CD4-positive, alpha-beta T cell (primary cell): ENCODE data around the gene FCRL6. TPM values are rescaled to one million over a fixed set of nuclear protein-coding genes. Genes with fewer than 3 reads are reported as not detected.

Source experiments
- ATAC-seq: fragments of 200-7000 bp; cut with Tn5 transposase; one replicate; pipeline ENCODE4 v1.10.0; 2022; ENCODE audit warnings: mild to moderate bottlenecking; ENCODE audit not compliant: poor library complexity
- CTCF ChIA-PET: fragments of 350-600 bp; sonication (Branson Sonifier 250); formaldehyde crosslinking; loops from one replicate; lab custom pipeline; 2021; ENCODE audit warnings: antibody characterized with exemption, inconsistent platforms; lab: Charles Lee
- POLR2A ChIA-PET: fragments of 350-600 bp; sonication (Branson Sonifier 250); formaldehyde crosslinking; loops from one replicate; lab custom pipeline; 2021; ENCODE audit warnings: antibody characterized with exemption, inconsistent platforms; lab: Charles Lee
- DNase-seq, 14 experiments: peaks; one replicate each; pipeline ENCODE4 v3.0.0-alpha.2; 2013 to 2020; ENCODE audit warnings: mixed read lengths in 2 of 14
- H3K27ac ChIP-seq, 2 donors: one replicate each; pipeline versions ENCODE4 v1.5.1 to v1.7.0; 2013; ENCODE audit warnings: low read length in 2 of 2, low read depth in 1 of 2, mild to moderate bottlenecking in 1 of 2
- H3K27me3 ChIP-seq, 2 experiments: 1 replicate in 1 of 2; 2 replicates in 1 of 2; pipeline versions ENCODE4 v1.6.1 to v1.7.0; 2013; ENCODE audit warnings: low read length in 2 of 2, control low read depth in 1 of 2, mild to moderate bottlenecking in 1 of 2, moderate library complexity in 1 of 2; ENCODE audit not compliant: insufficient read depth in 2 of 2, control insufficient read depth in 1 of 2
- H3K36me3 ChIP-seq: one replicate; pipeline ENCODE4 v1.6.1; 2013; ENCODE audit warnings: low read length, control low read depth; ENCODE audit not compliant: insufficient read depth
- H3K4me1 ChIP-seq: one replicate; pipeline ENCODE4 v1.6.1; 2013; ENCODE audit warnings: low read length, control low read depth; ENCODE audit not compliant: insufficient read depth
- H3K4me3 ChIP-seq: one replicate; pipeline ENCODE4 v1.5.1; 2013; ENCODE audit warnings: mild to moderate bottlenecking, low read length, moderate library complexity
- H3K9me3 ChIP-seq, 2 experiments: 1 replicate in 1 of 2; 2 replicates in 1 of 2; pipeline versions ENCODE4 v1.6.1 to v1.7.0; 2013; ENCODE audit warnings: low read length in 2 of 2, mild to moderate bottlenecking in 2 of 2, control low read depth in 1 of 2, moderate library complexity in 1 of 2; ENCODE audit not compliant: control insufficient read depth in 1 of 2, insufficient read depth in 1 of 2
- H3K27ac Mint-ChIP-seq: one replicate; pipeline ENCODE4 v1.8.0; 2020; ENCODE audit warnings: mixed read lengths
- H3K27me3 Mint-ChIP-seq: one replicate; pipeline ENCODE4 v1.8.0; 2021; ENCODE audit warnings: mixed read lengths
- H3K36me3 Mint-ChIP-seq: one replicate; pipeline ENCODE4 v1.8.0; 2021; ENCODE audit warnings: low read depth, mixed read lengths
- H3K4me1 Mint-ChIP-seq: one replicate; pipeline ENCODE4 v1.8.0; 2021; ENCODE audit warnings: low read depth, mixed read lengths
- H3K4me3 Mint-ChIP-seq: one replicate; pipeline ENCODE4 v1.8.0; 2020; ENCODE audit warnings: mild to moderate bottlenecking, mixed read lengths
- H3K9me3 Mint-ChIP-seq: one replicate; pipeline ENCODE4 v1.8.0; 2020; ENCODE audit warnings: mixed read lengths
- intact Hi-C, 2 experiments: fragments of 100-400 bp; cut with DNase I in 1 of 2; cut with micrococcal nuclease in 1 of 2; formaldehyde crosslinking; loops; one replicate each; pipeline versions ENCODE4 v1.15.1 to v1.9.0; 2023 to 2025; cut with DNase I, micrococcal nuclease
- total RNA-seq, 174 experiments: library from RNA in 2 of 174; stranded (reverse) in 2 of 174; gene quantifications; one replicate each; pipeline ENCODE4 v1.2.3 and lab custom pipeline; 2021 to 2026
- TF ChIP-seq, protein P1 (sequence below): fragments of 200-600 bp; IDR thresholded peaks from one replicate; pipeline ENCODE4 v1.8.0; 2022; ENCODE audit warnings: antibody characterized with exemption, mild to moderate bottlenecking

Gene FCRL6
- total RNA-seq, 2 experiments from 2014 or later = 0.28 to 0.52 TPM

DNA sequence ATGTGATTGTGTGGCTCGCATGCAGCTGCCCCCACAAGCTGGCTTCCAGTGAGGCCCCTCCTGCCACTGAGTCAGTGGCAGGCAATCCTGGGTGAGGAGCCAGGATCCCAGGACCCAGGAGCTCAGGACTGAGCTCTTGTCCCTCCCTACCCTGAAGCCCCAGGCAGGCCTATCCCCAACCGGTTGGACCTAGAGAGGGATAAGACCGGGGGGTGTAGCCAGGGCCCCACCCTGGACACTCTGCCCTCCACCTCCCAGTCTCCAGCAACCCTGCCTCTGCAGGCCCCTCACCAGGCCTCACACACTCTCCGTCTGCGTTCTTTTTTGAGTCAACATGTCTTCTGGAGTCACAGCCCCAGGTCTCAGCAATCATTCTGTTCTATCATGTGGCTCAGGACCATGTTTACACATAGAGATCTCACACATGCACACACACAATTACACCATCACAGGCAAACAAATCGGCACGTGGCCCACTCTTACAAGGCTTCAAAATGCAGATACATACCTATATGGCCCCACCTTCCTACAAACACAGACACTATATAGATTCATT is 57.7 kb downstream of the FCRL6 start:
- CTCF ChIA-PET = no interaction called here

DNA sequence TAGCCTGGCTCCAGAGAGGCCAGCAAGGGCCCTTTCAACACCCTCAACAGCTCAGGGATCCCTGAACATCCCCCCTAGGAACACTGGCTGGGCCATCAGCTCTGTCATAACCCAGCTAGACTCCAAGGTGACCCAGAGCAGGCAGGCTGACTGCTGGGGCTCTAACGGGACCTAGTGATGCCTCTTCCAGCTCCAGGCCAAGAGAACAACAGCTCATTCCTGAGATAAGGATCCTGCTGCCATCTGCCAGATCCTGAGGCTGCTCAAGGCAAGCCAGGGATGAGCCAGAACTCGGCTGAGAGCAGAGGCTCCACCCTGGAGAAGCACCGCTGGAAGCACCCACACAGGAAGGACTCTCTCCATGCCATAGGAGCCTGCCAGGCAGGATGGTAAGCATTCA is 58.3 kb downstream of the FCRL6 start:
- H3K4me3 ChIP-seq = no peak overlapping the region
- no peak overlapping the region for H3K27ac Mint-ChIP-seq
- H3K27me3 Mint-ChIP-seq = no peaks in the 10 kb centered on the region
- ChIA-PET POLR2A (no interaction called here), CTCF (interaction anchor here (1.5 kb wide), 1 partner anchor 12 kb away, joined by 3 read pairs; no protein-coding TSS in a partner anchor)
- intact Hi-C loops = no loop called here
- TF ChIP-seq, protein P1, sequence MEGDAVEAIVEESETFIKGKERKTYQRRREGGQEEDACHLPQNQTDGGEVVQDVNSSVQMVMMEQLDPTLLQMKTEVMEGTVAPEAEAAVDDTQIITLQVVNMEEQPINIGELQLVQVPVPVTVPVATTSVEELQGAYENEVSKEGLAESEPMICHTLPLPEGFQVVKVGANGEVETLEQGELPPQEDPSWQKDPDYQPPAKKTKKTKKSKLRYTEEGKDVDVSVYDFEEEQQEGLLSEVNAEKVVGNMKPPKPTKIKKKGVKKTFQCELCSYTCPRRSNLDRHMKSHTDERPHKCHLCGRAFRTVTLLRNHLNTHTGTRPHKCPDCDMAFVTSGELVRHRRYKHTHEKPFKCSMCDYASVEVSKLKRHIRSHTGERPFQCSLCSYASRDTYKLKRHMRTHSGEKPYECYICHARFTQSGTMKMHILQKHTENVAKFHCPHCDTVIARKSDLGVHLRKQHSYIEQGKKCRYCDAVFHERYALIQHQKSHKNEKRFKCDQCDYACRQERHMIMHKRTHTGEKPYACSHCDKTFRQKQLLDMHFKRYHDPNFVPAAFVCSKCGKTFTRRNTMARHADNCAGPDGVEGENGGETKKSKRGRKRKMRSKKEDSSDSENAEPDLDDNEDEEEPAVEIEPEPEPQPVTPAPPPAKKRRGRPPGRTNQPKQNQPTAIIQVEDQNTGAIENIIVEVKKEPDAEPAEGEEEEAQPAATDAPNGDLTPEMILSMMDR = no peak
- H3K36me3 Mint-ChIP-seq = no peaks in the 10 kb centered on the region
- no peaks in the 10 kb centered on the region for H3K36me3 ChIP-seq
- H3K9me3 Mint-ChIP-seq = no peaks in the 10 kb centered on the region
- H3K4me3 Mint-ChIP-seq = no peak overlapping the region
- peaks cover under 1% of the 10 kb centered on the region for H3K4me1 Mint-ChIP-seq
- DNase-seq (no peak), ATAC-seq (no peak)
- H3K9me3 ChIP-seq = no peaks in the 10 kb centered on the region
- peaks cover 2% of the 10 kb centered on the region for H3K4me1 ChIP-seq
- H3K27me3 ChIP-seq = no peaks in the 10 kb centered on the region
- no peak overlapping the region for H3K27ac ChIP-seq

More for the DNA sequence above, 57.7 kb downstream of the FCRL6 start:
- Histone ChIP-seq H3K4me3 (no peak overlapping the region), H3K4me1 (peaks cover 8% of the 10 kb centered on the region), H3K36me3 (no peaks in the 10 kb centered on the region), H3K27me3 (no peaks in the 10 kb centered on the region), H3K27ac (no peak overlapping the region), H3K9me3 (no peaks in the 10 kb centered on the region)
- H3K4me3 Mint-ChIP-seq = no peak overlapping the region
- TF ChIP-seq, protein P1 = no peak
- ATAC-seq (no peak), DNase-seq (no peak)
- H3K27ac Mint-ChIP-seq = no peak overlapping the region
- POLR2A ChIA-PET = no interaction called here
- H3K36me3 Mint-ChIP-seq = no peaks in the 10 kb centered on the region
- H3K27me3 Mint-ChIP-seq = no peaks in the 10 kb centered on the region
- H3K4me1 Mint-ChIP-seq = peaks cover 6% of the 10 kb centered on the region
- intact Hi-C loops = loop anchor here (10.0 kb wide), 2 partner anchors 65 to 75 kb away; partner anchors contain the start of gene TAGLN2 (in 1 of the 2)
- no peaks in the 10 kb centered on the region for H3K9me3 Mint-ChIP-seq

- H3K36me3 ChIP-seq = no peaks in the 10 kb centered on the region
- no peak for ATAC-seq
- H3K4me1 ChIP-seq = no peaks in the 10 kb centered on the region
- TF ChIP-seq, protein P1 = no peak
- Mint-ChIP-seq H3K27me3 (no peaks in the 10 kb centered on the region), H3K4me3 (no peak overlapping the region), H3K36me3 (no peaks in the 10 kb centered on the region), H3K4me1 (peaks cover 3% of the 10 kb centered on the region), H3K9me3 (no peaks in the 10 kb centered on the region), H3K27ac (no peak overlapping the region)
- no peak for DNase-seq
- H3K4me3 ChIP-seq = no peak overlapping the region
- intact Hi-C loops = no loop called here
- ChIA-PET POLR2A (no interaction called here), CTCF (interaction anchor here (1.5 kb wide), 1 partner anchor 12 kb away, joined by 3 read pairs; no protein-coding TSS in a partner anchor)
- no peak overlapping the region for H3K27ac ChIP-seq
- no peaks in the 10 kb centered on the region for H3K27me3 ChIP-seq
- no peaks in the 10 kb centered on the region for H3K9me3 ChIP-seq
These were observed 59.1 kb downstream of the FCRL6 start for GRCh38 chr1:159861218-159861617.
